HG02943 (cell line): ENCODE results near the gene PID1.

Experiments used
- ATAC-seq: cut with Tn5 transposase; IDR thresholded peaks from one replicate; pipeline ENCODE4 v1.9.1; 2021; ENCODE audit warnings: mild to moderate bottlenecking, low read depth, moderate library complexity; ENCODE audit not compliant: unreplicated experiment

Gene PID1

DNA sequence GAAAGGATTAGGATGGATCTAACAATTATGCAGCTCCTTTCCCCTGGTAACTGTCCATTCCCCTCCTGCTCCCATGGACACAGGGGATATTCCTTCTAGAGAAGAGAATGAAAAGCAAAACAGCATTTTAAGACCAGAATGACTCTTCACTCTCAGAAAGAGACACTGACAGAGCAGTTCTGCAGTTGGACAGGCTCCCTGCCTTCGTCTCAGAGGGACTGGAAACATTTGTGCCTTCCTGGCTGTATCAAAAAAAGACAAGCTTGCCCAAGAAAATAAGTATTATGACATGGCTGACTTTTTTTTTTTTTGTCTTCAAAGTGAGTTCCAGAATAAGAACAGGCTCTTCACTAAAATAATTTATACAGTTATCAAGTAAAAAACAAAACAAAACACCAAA lies 9.5 kb downstream of the PID1 start:
- no peak for ATAC-seq

DNA sequence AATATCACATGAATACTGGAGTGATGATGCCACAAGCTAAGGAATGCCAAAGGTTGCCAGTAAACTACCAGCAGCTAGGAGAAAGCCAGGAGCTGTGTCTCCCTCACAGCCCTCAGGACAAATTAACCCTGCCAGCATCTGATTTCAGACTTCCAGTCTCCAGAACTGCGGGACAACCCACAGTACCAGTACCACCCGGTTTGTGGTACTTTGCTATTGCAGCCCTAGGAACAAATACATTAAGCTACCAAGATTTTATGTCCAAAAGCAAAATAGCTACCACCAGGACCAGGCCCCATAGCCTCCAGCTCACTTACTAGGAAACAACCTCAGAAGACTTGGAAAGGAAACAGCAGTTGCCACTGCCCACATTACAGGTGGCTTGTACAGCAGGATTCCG lies 10.0 kb downstream of the PID1 start:
- ATAC-seq = no peak

- no peak for ATAC-seq
These were observed 13.1 kb downstream of the PID1 start for GRCh38 chr2:229257985-229258384.

DNA sequence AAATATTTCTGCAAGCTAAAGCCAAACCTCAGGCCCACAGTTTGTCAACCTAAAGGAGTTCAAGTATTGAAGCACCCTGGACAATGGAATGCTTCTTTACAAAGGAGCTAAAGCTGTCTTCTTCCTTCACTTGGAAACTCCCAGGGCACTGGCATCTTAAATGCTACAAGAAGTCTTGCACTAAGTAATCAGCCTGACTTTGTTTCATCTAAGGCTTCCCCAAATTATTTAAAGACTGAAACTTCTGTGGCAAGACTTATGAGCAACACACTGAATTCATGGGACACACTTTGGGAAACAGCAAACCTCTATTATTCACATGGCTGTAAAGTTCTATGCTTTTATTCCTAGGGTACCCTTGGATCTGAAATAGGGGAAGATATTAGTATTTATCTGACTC lies 14.7 kb downstream of the PID1 start:
- ATAC-seq = no peak

DNA sequence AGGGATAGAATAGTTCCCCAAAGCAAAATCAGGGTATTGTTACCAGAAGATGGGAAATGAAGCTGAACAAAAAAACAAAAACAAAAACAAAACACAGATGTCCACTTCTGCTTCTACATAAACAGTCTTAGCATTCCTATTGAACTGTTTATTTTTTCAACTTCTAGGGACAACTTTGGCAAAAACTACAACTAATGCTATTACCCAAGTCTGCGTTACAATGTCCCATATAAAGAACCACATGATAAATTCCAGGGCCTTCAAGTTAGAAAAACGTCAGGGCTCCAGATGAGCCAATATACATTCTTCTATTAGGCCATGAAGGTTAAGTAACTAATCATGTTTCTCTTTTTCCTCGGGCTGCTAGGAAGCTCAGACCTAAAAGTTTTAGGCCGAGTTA lies 16.9 kb downstream of the PID1 start:
- no peak for ATAC-seq

GRCh38 chr2:229252996-229253395 lies 18.1 kb downstream of the PID1 start:
- no peak for ATAC-seq

DNA sequence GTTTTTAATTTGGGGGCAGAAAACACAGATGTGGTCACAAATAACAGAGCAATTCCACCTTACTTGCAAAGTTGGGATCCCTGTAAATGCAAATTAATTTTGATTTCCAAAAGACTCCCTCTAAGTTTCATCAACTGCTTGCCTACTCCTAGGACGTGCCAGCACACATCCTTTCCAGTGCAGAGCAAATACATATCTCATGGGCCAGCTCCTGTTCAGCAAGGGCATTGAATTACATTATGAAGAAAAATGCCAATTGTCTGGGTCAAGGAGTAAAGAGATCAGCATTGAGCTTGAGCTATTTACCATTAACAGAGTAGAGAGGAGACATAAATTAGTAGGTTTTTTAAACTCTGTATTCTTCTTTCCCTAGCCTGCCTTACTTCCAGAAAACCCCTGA lies 18.8 kb downstream of the PID1 start:
- no peak for ATAC-seq

- no peak for ATAC-seq
These were observed 21.6 kb downstream of the PID1 start for GRCh38 chr2:229249536-229249935.

DNA sequence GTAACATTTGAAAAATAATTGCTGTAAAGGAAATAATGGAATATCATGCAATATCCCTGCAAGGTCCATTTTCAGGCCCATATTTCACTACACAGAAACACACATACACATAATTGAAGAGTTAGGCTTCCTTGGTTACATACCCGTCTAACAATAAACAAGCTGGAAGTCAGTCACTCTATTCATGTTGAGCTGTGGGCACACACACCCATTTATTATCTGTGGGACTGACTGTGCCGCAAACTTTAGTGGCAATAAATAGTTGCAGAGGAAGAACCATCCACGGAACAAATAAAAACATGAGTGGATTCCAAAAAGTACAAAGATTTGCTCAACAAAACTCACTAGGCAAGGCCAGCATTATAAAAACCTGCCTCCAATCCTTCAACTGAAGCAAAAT lies 24.8 kb downstream of the PID1 start:
- no peak for ATAC-seq

GRCh38 chr2:229244975-229245374 lies 26.1 kb downstream of the PID1 start:
- no peak for ATAC-seq

DNA sequence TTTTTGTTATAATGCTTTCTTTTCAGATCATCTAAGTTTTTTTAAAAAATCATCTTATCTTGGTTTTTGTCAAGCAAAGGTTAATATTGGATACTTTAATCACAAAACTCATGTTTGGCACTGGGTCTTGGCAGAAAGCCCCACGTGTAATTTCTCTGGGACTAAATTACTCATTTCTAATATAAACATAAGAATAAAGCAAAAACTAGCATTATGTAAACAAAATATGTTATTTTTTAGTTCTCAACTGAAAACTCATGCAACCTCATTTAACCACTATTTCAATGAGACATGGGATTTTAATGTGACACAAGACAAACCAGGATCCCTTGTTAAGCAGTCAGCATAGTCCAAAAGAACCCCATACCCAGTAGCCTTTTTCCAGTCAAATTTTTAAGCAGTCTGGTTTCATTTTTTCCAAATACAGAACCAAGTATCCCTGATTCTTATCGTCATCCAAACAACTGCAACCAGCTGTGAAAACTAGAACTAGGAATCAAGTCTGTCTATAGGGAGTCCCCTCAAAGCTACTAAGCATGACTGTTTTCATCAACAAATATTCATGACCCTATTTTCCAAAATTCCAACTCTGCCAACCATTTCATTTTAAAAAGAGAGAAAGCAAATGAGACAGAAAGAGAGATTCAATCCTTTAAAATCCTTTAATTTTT lies 27.1 kb downstream of the PID1 start:
- no peak for ATAC-seq

- no peak for ATAC-seq
These were observed 30.0 kb downstream of the PID1 start for GRCh38 chr2:229240984-229241491.

GRCh38 chr2:229239021-229239420 lies 32.1 kb downstream of the PID1 start:
- ATAC-seq = no peak

- ATAC-seq = no peak
These were observed 33.8 kb downstream of the PID1 start for GRCh38 chr2:229237270-229237669.

- ATAC-seq = no peak
These were observed 35.8 kb downstream of the PID1 start for GRCh38 chr2:229235131-229235914.

DNA sequence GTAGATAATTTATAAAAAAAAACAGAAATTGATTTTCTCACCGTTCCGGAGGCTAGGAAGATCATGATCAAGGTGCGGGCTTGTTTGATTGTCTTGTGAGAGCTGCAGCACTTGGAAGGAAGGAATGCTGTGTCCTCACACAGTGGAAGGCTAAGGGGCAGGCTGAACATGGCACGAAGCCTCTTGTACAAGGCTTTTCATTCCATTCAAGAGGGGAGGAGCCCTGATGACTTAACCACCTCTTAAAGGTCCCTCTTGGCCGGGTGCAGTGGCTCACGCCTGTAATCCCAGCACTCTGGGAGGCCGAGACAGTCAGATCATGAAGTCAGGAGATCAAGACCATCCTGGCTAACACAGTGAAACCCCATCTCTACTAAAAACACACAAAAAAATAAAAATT lies 39.2 kb downstream of the PID1 start:
- no peak for ATAC-seq

DNA sequence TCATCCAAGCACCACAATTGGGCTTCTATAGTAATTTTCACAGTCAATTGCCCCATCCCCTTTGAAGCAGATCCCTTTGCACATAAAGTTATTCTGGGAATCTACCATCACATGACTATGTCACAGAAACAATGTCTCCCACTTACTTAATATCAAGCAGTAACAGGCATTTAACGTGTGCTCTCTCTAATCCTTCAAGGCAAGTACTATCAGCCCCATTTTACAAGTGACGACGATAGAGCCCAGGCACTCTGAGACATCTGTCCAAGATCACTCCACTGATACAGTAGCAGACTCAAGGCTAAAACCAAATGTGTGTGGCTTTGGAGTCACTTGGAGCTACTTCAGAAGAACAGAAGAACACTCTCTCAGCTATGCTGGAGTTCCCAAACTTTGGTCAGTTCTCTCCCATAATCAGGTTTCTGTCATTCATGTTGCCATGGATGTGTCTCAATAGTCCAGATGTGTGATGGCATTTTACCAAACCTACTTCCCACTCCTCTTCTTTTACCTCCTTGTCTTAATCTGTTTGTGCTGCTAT lies 39.7 kb downstream of the PID1 start:
- ATAC-seq = no peak

DNA sequence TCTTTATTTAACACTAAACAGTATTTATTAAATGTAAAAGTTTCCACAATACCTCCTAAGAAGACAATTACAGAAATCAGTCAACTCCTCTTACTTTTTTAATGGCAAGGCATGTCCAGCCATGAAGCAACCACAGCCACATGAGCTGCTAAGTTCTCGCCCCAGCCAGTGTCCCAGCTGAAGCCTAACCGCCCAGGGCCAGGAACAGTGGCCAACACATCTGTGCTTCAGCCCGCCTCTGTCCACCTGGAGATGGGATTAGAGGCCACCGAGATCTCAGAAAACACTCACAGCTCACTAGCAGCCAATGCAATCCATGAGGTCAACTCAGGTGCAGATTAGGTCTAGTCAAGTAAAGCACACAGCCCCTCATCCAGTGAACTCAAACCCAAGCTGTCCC lies 40.2 kb downstream of the PID1 start:
- ATAC-seq = no peak

GRCh38 chr2:229230256-229230655 lies 40.8 kb downstream of the PID1 start:
- no peak for ATAC-seq

DNA sequence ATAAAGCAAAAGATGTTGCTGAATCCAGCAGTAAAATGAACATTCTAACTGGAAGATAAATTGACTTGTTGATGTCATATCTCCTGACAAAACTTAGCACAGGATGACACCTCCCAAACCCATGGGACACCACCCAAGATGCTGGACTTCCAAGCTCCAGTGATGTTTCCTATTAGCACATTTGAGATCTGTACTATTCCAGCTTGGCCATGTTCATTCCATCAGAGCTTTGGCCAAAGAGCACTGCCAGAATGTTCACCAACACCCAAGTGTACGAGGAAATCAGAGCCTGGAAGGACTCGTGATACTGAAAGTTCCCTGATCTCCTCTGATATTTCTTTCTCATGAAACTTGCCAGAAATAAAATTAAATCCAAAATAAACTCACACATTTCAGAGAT lies 44.7 kb downstream of the PID1 start:
- ATAC-seq = no peak

GRCh38 chr2:229223107-229223506 lies 48.0 kb downstream of the PID1 start:
- ATAC-seq = no peak

GRCh38 chr2:229221641-229222040 lies 49.4 kb downstream of the PID1 start:
- ATAC-seq = no peak
